ENCODE data around the gene AHNAK. TPM values are rescaled to one million over a fixed set of nuclear protein-coding genes. Genes with fewer than 3 reads are reported as not detected.

AHNAK gene
- total RNA-seq, 2 donors from 2014 or later: 458 to 631 TPM

GRCh38 chr11:62433141-62433903 is 113.3 kb downstream of the AHNAK start:
- intact Hi-C loops (cut with DNase I): no loop called here
- Histone ChIP-seq H3K4me1 (peaks cover 7% of the 10 kb centered on the region), H3K36me3 (no peaks in the 10 kb centered on the region), H3K27me3 (no peaks in the 10 kb centered on the region), H3K9me3 (no peaks in the 10 kb centered on the region), H3K9ac (ENCODE audit: low read depth in 2 of 2, low read length in 2 of 2) (peak overlapping the region in 1 of 2 donors; percentile 29), H3K27ac (no peak overlapping the region), H3K4me3 (no peak overlapping the region)
- DNase-seq: no peak
- no peak for TF ChIP-seq CTCF (IDR thresholded peaks at IDR 0.05)

- Histone ChIP-seq H3K4me1 (peaks cover 7% of the 10 kb centered on the region), H3K27ac (no peak overlapping the region), H3K36me3 (no peaks in the 10 kb centered on the region), H3K9ac (ENCODE audit: low read depth in 2 of 2, low read length in 2 of 2) (no peak overlapping the region), H3K9me3 (no peaks in the 10 kb centered on the region), H3K4me3 (no peak overlapping the region), H3K27me3 (no peaks in the 10 kb centered on the region)
- TF ChIP-seq CTCF (IDR thresholded peaks at IDR 0.05): no peak
- DNase-seq: no peak
- intact Hi-C loops (cut with DNase I): no loop called here
Measured at GRCh38 chr11:62432695-62433094, 113.9 kb downstream of the AHNAK start.

GRCh38 chr11:62431171-62431901 is 115.3 kb downstream of the AHNAK start:
- intact Hi-C loops (cut with DNase I): no loop called here
- H3K27ac ChIP-seq: peak overlapping the region; percentile 32

GRCh38 chr11:62430425-62430824 is 116.2 kb downstream of the AHNAK start:
- Histone ChIP-seq H3K9me3 (no peaks in the 10 kb centered on the region), H3K27ac (no peak overlapping the region), H3K36me3 (no peaks in the 10 kb centered on the region), H3K4me1 (peaks cover 7% of the 10 kb centered on the region), H3K9ac (ENCODE audit: low read depth in 2 of 2, low read length in 2 of 2) (no peak overlapping the region), H3K4me3 (no peak overlapping the region), H3K27me3 (no peaks in the 10 kb centered on the region)
- DNase-seq: no peak
- TF ChIP-seq CTCF (IDR thresholded peaks at IDR 0.05): no peak
- intact Hi-C loops (cut with DNase I): no loop called here

More at GRCh38 chr11:62431171-62431901, 115.3 kb downstream of the AHNAK start:
- Histone ChIP-seq H3K4me1 (peaks cover 7% of the 10 kb centered on the region), H3K4me3 (no peak overlapping the region), H3K9me3 (no peaks in the 10 kb centered on the region), H3K36me3 (no peaks in the 10 kb centered on the region), H3K9ac (ENCODE audit: low read depth in 2 of 2, low read length in 2 of 2) (peak overlapping the region in 1 of 2 donors; percentile 24), H3K27me3 (no peaks in the 10 kb centered on the region)
- no peak for DNase-seq
- TF ChIP-seq CTCF (IDR thresholded peaks at IDR 0.05): no peak

GRCh38 chr11:62428871-62429560 is 117.6 kb downstream of the AHNAK start:
- Histone ChIP-seq H3K4me3 (no peak overlapping the region), H3K9me3 (no peaks in the 10 kb centered on the region), H3K36me3 (no peaks in the 10 kb centered on the region), H3K27me3 (no peaks in the 10 kb centered on the region), H3K9ac (ENCODE audit: low read depth in 2 of 2, low read length in 2 of 2) (no peak overlapping the region), H3K4me1 (peaks cover 7% of the 10 kb centered on the region), H3K27ac (no peak overlapping the region)
- no peak for DNase-seq
- intact Hi-C loops (cut with DNase I): loop anchor here (10.0 kb wide), 1 partner anchor 66 kb away; no protein-coding TSS in a partner anchor
- no peak for TF ChIP-seq CTCF (IDR thresholded peaks at IDR 0.05)
